Measurements from ENCODE around the gene HABP4. TPM values are rescaled to one million over a fixed set of nuclear protein-coding genes. Genes with fewer than 3 reads are reported as not detected.
"Not testable (repeated sequence)": the region's sequence is repeated elsewhere in the genome, so short reads cannot be mapped to it uniquely, and the experiment has no call there.

The HABP4 gene
- total and polyA plus RNA-seq, 4 donors = 4.7 to 10.2 (median 8.2) TPM

GRCh38 chr9:96500696-96501632 is 51.0 kb downstream of the HABP4 start:
- Histone ChIP-seq H3K4me1 (ENCODE audit: control insufficient read depth in 5 of 5, insufficient read depth in 5 of 5, low read length in 5 of 5) (no peaks in the 10 kb centered on the region), H3K9ac (ENCODE audit: insufficient read depth in 1 of 2, low read length in 2 of 2) (no peak overlapping the region), H3K9me3 (ENCODE audit: control insufficient read depth in 4 of 4, insufficient read depth in 3 of 4, low read length in 3 of 4) (no peaks in the 10 kb centered on the region), H3K4me3 (no peak overlapping the region), H3K36me3 (ENCODE audit: control insufficient read depth in 4 of 4, insufficient read depth in 4 of 4, low read length in 4 of 4) (no peaks in the 10 kb centered on the region), H3K27me3 (ENCODE audit: control insufficient read depth in 3 of 3, insufficient read depth in 3 of 3, low read length in 2 of 3) (no peaks in the 10 kb centered on the region), H3K27ac (ENCODE audit: low read depth in 1 of 2, low read length in 1 of 2) (no peak overlapping the region)
- WGBS, 2 donors = 90 to 95% methylated on average over 14 of the region's 14 CpGs
- DNase-seq (no peak), ATAC-seq (ENCODE audit: insufficient read depth, low FRiP score) (no peak)
- TF ChIP-seq, protein P1, sequence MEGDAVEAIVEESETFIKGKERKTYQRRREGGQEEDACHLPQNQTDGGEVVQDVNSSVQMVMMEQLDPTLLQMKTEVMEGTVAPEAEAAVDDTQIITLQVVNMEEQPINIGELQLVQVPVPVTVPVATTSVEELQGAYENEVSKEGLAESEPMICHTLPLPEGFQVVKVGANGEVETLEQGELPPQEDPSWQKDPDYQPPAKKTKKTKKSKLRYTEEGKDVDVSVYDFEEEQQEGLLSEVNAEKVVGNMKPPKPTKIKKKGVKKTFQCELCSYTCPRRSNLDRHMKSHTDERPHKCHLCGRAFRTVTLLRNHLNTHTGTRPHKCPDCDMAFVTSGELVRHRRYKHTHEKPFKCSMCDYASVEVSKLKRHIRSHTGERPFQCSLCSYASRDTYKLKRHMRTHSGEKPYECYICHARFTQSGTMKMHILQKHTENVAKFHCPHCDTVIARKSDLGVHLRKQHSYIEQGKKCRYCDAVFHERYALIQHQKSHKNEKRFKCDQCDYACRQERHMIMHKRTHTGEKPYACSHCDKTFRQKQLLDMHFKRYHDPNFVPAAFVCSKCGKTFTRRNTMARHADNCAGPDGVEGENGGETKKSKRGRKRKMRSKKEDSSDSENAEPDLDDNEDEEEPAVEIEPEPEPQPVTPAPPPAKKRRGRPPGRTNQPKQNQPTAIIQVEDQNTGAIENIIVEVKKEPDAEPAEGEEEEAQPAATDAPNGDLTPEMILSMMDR (IDR thresholded peaks at IDR 0.05; ENCODE audit: control extremely low read depth, extremely low read depth) = no peak

DNA sequence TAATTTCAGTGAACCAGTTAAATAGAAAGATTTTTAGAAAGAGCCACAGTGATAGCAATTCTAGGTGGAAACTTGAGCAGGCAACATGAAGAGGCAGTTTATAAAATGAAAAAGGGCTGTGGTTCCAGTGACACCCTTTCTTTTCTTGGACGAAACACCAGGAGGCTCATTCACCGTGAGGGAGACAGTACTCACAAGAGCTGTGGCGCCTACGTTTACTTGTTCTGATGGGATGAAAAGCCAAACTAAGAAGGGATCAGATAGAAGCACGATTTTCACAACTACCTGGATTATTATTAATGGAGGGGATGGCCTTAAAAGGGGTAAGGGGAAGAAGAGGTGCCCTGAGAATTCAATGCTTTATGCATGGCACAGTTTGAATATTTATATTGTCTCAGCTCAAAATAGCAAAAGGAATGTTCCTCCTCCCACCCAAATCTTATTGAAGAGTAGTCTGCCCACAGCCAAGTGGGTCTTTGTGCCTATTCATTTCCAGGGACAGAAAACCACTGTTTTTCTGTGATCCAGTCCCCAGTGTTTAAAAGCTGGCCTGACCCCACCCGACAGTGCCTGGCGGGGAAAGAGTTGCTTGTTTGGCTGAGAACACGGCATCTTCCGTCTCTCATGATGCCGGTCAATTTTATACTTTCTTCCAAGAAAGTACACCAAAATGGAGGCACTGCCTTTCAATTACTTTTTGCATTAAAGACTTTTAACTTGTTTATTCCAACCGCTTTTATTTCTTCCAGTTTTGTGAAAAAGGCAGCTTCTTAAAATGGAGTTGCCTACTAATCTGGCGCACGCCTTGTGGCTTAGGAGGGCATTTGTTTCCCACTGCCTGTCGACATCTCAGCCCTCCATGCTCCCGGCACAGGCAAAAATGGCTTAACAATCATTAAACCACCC is 51.9 kb downstream of the HABP4 start:
- WGBS, 2 donors = 94 to 98% methylated on average over 15 of the region's 15 CpGs
- H3K4me1 ChIP-seq (ENCODE audit: control insufficient read depth in 5 of 5, insufficient read depth in 5 of 5, low read length in 5 of 5) = peaks cover 0 to 2% (median 0%) of the 10 kb centered on the region in 5 donors
- H3K4me3 ChIP-seq = no peak overlapping the region
- H3K9me3 ChIP-seq (ENCODE audit: control insufficient read depth in 4 of 4, insufficient read depth in 3 of 4, low read length in 3 of 4) = no peaks in the 10 kb centered on the region
- DNase-seq = no peak
- no peak for ATAC-seq (ENCODE audit: insufficient read depth, low FRiP score)
- H3K27ac ChIP-seq (ENCODE audit: low read depth in 1 of 2, low read length in 1 of 2) = no peak overlapping the region
- H3K27me3 ChIP-seq (ENCODE audit: control insufficient read depth in 3 of 3, insufficient read depth in 3 of 3, low read length in 2 of 3) = no peaks in the 10 kb centered on the region
- TF ChIP-seq, protein P1 (IDR thresholded peaks at IDR 0.05; ENCODE audit: control extremely low read depth, extremely low read depth) = no peak
- no peak overlapping the region for H3K9ac ChIP-seq (ENCODE audit: insufficient read depth in 1 of 2, low read length in 2 of 2)
- H3K36me3 ChIP-seq (ENCODE audit: control insufficient read depth in 4 of 4, insufficient read depth in 4 of 4, low read length in 4 of 4) = no peaks in the 10 kb centered on the region

DNA sequence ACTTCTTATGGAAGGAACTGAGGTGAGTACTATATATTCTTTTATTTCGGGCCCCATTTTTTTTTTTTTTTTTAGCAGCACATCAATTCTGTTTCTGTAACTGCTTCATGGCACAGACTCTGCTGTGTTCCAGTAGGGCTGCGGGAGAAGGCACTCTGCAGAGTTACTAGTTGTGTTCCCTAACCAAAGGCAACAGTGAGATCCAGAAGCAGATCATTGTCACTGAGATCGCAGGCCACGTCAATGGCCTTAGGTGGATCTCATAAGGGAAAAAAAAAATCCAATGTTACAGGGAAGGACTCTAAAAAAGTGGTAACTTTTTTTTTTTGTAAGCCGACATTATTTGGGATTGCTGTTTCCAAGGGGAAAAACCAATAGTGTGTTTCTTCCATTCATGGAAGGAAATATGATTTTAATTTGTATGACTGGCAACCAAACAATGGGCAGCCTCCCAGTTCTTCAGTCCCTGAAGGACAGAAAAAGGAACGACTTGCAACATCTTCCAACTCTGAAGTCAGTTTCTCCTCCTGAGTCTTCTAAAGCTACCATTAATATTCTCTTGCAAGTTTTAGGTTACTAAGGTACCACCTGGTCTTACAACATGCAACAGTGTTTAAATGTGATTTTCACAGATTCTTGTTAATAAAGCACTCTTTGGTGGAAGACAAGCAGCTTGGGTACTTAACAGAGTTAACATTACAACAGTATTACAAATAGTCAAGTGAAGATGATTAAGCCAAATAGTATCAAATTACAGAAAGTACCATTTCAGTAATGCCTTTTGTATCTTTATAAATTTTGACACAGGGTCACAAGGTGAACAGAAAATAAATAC is 52.8 kb downstream of the HABP4 start:
- TF ChIP-seq, protein P1 (IDR thresholded peaks at IDR 0.05; ENCODE audit: control extremely low read depth, extremely low read depth) = no peak
- H3K4me1 ChIP-seq (ENCODE audit: control insufficient read depth in 5 of 5, insufficient read depth in 5 of 5, low read length in 5 of 5) = peaks cover 0 to 2% (median 0%) of the 10 kb centered on the region in 5 donors
- no peak overlapping the region for H3K27ac ChIP-seq (ENCODE audit: low read depth in 1 of 2, low read length in 1 of 2)
- no peaks in the 10 kb centered on the region for H3K9me3 ChIP-seq (ENCODE audit: control insufficient read depth in 4 of 4, insufficient read depth in 3 of 4, low read length in 3 of 4)
- no peak overlapping the region for H3K4me3 ChIP-seq
- 88 to 94% methylated on average over 6 of the region's 6 CpGs for WGBS, 2 donors
- no peak overlapping the region for H3K9ac ChIP-seq (ENCODE audit: insufficient read depth in 1 of 2, low read length in 2 of 2)
- ATAC-seq (ENCODE audit: insufficient read depth, low FRiP score) = no peak
- H3K36me3 ChIP-seq (ENCODE audit: control insufficient read depth in 4 of 4, insufficient read depth in 4 of 4, low read length in 4 of 4) = no peaks in the 10 kb centered on the region
- no peak for DNase-seq
- no peaks in the 10 kb centered on the region for H3K27me3 ChIP-seq (ENCODE audit: control insufficient read depth in 3 of 3, insufficient read depth in 3 of 3, low read length in 2 of 3)

GRCh38 chr9:96503374-96503748 is 53.4 kb downstream of the HABP4 start:
- ATAC-seq (ENCODE audit: insufficient read depth, low FRiP score); H3K27me3 ChIP-seq (ENCODE audit: control insufficient read depth in 3 of 3, insufficient read depth in 3 of 3, low read length in 2 of 3); H3K36me3 ChIP-seq (ENCODE audit: control insufficient read depth in 4 of 4, insufficient read depth in 4 of 4, low read length in 4 of 4); H3K4me3 ChIP-seq; H3K4me1 ChIP-seq (ENCODE audit: control insufficient read depth in 5 of 5, insufficient read depth in 5 of 5, low read length in 5 of 5); DNase-seq; H3K27ac ChIP-seq (ENCODE audit: low read depth in 1 of 2, low read length in 1 of 2); H3K9me3 ChIP-seq (ENCODE audit: control insufficient read depth in 4 of 4, insufficient read depth in 3 of 4, low read length in 3 of 4); H3K9ac ChIP-seq (ENCODE audit: insufficient read depth in 1 of 2, low read length in 2 of 2): not testable (repeated sequence)

Measured in lung (tissue), 12 donors.